ENCODE data around the gene NFKBIZ.

NFKBIZ gene

DNA sequence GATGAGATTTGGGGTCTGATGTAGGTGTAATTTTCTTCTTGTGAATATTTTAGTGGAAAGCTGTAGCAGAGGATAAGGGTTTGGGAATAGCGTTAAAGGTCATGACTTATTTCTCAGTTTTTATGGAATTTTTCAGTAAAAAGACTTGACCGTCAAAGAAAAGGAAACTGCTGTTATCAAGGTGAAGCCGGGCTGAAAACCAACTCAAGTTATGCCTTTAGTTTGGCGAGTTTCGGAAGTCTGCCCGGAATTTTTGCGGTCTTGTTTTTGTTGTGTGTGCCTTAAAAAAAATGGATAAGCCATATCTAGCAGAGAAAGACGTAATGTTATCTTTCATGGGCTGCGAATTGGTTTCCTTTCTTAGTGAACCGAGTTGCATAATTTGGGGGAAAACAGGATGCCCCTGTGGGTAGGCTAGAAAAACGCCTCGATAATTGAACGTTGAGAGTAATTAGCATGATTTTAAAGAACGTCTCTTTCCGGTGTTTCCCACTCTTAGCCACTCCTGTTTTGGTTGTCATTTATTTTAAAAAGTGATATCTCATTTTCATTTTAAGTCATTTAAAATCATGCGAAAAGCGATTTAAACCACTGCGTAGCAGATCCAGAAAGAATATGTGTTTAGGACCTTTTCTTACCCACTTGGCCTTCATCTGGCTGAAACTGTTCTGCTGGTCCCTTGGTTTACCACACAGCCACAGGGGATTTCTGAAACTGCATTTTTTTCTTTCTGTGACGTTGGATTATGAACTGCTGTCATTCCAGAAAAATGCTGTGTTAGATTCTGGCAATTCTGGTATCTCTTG, 1.1 kb downstream of the NFKBIZ start:
- H3K4me2 ChIP-seq (ENCODE audit: low read length, poor library complexity, severe bottlenecking) = no peak overlapping the region
- no peak overlapping the region for H2BK120ac ChIP-seq (ENCODE audit: low read depth, low read length)
- no peak overlapping the region for H3K4ac ChIP-seq (ENCODE audit: low read depth in 1 of 2, low read length in 2 of 2)
- H3K27me3 ChIP-seq (ENCODE audit: control insufficient read depth in 1 of 2, insufficient read depth in 1 of 2, low read length in 2 of 2) = no peaks in the 10 kb centered on the region
- H3K79me1 ChIP-seq (replicated peaks; ENCODE audit: low read length, poor library complexity, severe bottlenecking) = peaks cover 9% of the 10 kb centered on the region
- peak overlapping the region; percentile 92 to 96 for H3K4me3 ChIP-seq (ENCODE audit: insufficient read depth in 1 of 2, low read depth in 1 of 2, low read length in 2 of 2)
- H3K18ac ChIP-seq (ENCODE audit: low read depth in 1 of 2, low read length in 2 of 2) = peak overlapping the region in 1 of 2 experiments; percentile 87
- no peak overlapping the region for H2AK5ac ChIP-seq (ENCODE audit: low read length, severe bottlenecking)
- WGBS = 2% methylated on average over 13 of the region's 19 CpGs
- no peak overlapping the region for H2BK15ac ChIP-seq (ENCODE audit: low read depth, poor library complexity, severe bottlenecking)
- H3K27ac ChIP-seq (ENCODE audit: low read length, poor library complexity, severe bottlenecking) = peak overlapping the region; percentile 93
- no peak overlapping the region for H2BK12ac ChIP-seq (ENCODE audit: low read length in 2 of 2)
- peaks cover 7% of the 10 kb centered on the region for H3K4me1 ChIP-seq (ENCODE audit: control insufficient read depth, insufficient read depth, low read depth, low read length)
- peak overlapping the region in 1 of 2 experiments; percentile 98 for H3K23ac ChIP-seq (ENCODE audit: low read length in 2 of 2)
- DNase-seq = peak; percentile 77
- H3K9ac ChIP-seq (ENCODE audit: low read length) = peak overlapping the region; percentile 99
- H3K36me3 ChIP-seq (ENCODE audit: control insufficient read depth in 1 of 2, insufficient read depth in 2 of 2, low read depth in 1 of 2, low read length in 2 of 2) = peaks cover 11 to 38% of the 10 kb centered on the region in 2 experiments
- H3K9me3 ChIP-seq (ENCODE audit: control insufficient read depth, low read length) = no peaks in the 10 kb centered on the region
- peak overlapping the region; percentile 71 for H2BK5ac ChIP-seq (ENCODE audit: low read depth, low read length, poor library complexity, severe bottlenecking)
- H4K8ac ChIP-seq (ENCODE audit: low read length) = no peak overlapping the region
- no peak overlapping the region for H2AFZ ChIP-seq (ENCODE audit: low read depth, low read length)
- H3K14ac ChIP-seq (ENCODE audit: low read length in 2 of 2) = no peak overlapping the region
- H4K91ac ChIP-seq (ENCODE audit: low read length) = no peak overlapping the region

DNA sequence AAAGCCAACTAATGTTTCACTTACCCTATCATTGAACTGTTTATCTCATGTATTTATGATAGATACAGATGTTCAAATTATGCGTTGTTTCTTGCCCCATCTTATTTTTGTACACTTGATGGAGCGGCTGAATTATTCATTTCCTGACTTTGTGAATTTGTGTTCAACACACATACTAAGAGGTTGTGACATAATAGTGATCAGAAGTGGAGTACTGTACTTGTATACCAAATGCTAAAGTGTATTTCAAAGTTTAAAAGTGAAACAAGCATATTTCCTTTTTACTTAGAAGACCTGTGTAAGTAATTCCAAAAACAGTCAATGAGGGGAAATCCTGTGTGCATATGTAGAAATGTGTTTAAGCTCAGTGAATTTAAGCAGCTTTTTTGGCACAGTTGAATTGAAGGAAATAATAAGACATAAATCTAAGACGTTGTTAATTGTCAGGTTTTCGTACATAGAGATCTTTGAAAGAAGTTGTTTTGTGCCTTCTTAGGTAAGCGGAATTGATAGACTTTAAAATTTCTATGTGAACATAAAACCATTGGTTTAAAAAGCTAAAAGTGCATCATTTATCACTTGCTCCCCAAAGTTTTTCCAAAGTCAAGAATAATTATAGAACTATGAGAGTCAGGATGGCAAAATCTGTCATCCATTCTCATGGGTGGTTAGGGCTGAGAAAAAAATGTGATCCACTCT, 1.9 kb downstream of the NFKBIZ start:
- Histone ChIP-seq H4K8ac (ENCODE audit: low read length) (no peak overlapping the region), H3K4me3 (ENCODE audit: insufficient read depth in 1 of 2, low read depth in 1 of 2, low read length in 2 of 2) (peak overlapping the region; percentile 41 to 92), H2BK120ac (ENCODE audit: low read depth, low read length) (no peak overlapping the region), H3K4me2 (ENCODE audit: low read length, poor library complexity, severe bottlenecking) (peak overlapping the region; percentile 75), H2BK5ac (ENCODE audit: low read depth, low read length, poor library complexity, severe bottlenecking) (no peak overlapping the region), H2BK15ac (ENCODE audit: low read depth, poor library complexity, severe bottlenecking) (no peak overlapping the region), H3K4me1 (ENCODE audit: control insufficient read depth, insufficient read depth, low read depth, low read length) (peaks cover 7% of the 10 kb centered on the region), H3K36me3 (ENCODE audit: control insufficient read depth in 1 of 2, insufficient read depth in 2 of 2, low read depth in 1 of 2, low read length in 2 of 2) (peaks cover 11 to 45% of the 10 kb centered on the region in 2 experiments), H2BK12ac (ENCODE audit: low read length in 2 of 2) (no peak overlapping the region), H3K18ac (ENCODE audit: low read depth in 1 of 2, low read length in 2 of 2) (no peak overlapping the region), H4K91ac (ENCODE audit: low read length) (no peak overlapping the region), H3K27me3 (ENCODE audit: control insufficient read depth in 1 of 2, insufficient read depth in 1 of 2, low read length in 2 of 2) (no peaks in the 10 kb centered on the region), H2AFZ (ENCODE audit: low read depth, low read length) (no peak overlapping the region), H3K14ac (ENCODE audit: low read length in 2 of 2) (no peak overlapping the region), H3K79me1 (replicated peaks; ENCODE audit: low read length, poor library complexity, severe bottlenecking) (peaks cover 6% of the 10 kb centered on the region), H2AK5ac (ENCODE audit: low read length, severe bottlenecking) (no peak overlapping the region), H3K23ac (ENCODE audit: low read length in 2 of 2) (no peak overlapping the region), H3K9ac (ENCODE audit: low read length) (peak overlapping the region; percentile 99), H3K27ac (ENCODE audit: low read length, poor library complexity, severe bottlenecking) (peak overlapping the region; percentile 93), H3K9me3 (ENCODE audit: control insufficient read depth, low read length) (no peaks in the 10 kb centered on the region), H3K4ac (ENCODE audit: low read depth in 1 of 2, low read length in 2 of 2) (no peak overlapping the region)
- DNase-seq = peak; percentile 43
- 52% methylated on average over 3 of the region's 5 CpGs for WGBS

DNA sequence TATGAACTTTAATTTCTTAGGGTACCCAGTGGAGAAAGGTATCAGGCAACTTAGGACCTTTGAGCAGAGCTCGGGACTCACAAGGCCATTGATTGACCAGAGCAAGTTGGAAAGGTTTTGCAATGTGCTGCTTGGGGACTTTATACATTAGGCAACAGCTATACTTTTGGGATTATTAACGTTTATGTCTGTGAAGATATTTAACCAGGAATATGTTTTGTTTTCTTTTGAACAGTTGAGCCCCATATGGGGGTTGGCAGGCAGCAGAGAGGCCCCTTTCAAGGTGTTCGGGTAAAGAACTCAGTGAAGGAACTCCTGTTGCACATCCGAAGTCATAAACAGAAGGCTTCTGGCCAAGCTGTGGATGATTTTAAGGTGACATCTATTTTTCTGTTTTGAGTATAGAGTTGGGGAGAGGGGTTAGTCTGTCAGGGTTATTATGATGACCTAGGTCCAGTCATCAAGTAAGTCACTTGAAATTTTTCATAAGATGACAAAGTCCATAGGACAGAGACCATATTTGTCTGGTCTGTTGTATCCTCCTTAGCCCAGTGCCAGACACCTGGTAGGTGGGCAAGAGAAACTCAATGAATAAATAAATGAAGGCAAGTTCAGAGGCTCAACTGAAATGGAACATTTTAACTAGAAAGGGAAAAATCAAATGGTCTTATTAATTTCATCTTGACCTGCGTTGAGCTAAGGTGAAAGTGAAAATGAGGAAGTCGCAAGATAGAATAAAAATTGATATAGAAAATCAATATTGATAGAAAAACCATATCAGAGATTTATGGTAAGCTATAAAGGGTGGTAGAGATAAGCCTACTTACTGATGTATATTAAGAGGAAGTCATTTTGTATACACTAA, 2.8 kb downstream of the NFKBIZ start:
- Histone ChIP-seq H3K4ac (ENCODE audit: low read depth in 1 of 2, low read length in 2 of 2) (no peak overlapping the region), H3K79me1 (replicated peaks; ENCODE audit: low read length, poor library complexity, severe bottlenecking) (peaks cover 3% of the 10 kb centered on the region), H3K27me3 (ENCODE audit: control insufficient read depth in 1 of 2, insufficient read depth in 1 of 2, low read length in 2 of 2) (no peaks in the 10 kb centered on the region), H4K8ac (ENCODE audit: low read length) (no peak overlapping the region), H3K9ac (ENCODE audit: low read length) (peak overlapping the region; percentile 99), H2AFZ (ENCODE audit: low read depth, low read length) (no peak overlapping the region), H3K4me1 (ENCODE audit: control insufficient read depth, insufficient read depth, low read depth, low read length) (peaks cover 7% of the 10 kb centered on the region), H3K14ac (ENCODE audit: low read length in 2 of 2) (no peak overlapping the region), H2BK5ac (ENCODE audit: low read depth, low read length, poor library complexity, severe bottlenecking) (no peak overlapping the region), H2AK5ac (ENCODE audit: low read length, severe bottlenecking) (no peak overlapping the region), H3K23ac (ENCODE audit: low read length in 2 of 2) (no peak overlapping the region), H3K18ac (ENCODE audit: low read depth in 1 of 2, low read length in 2 of 2) (no peak overlapping the region), H4K91ac (ENCODE audit: low read length) (no peak overlapping the region), H3K4me2 (ENCODE audit: low read length, poor library complexity, severe bottlenecking) (peak overlapping the region; percentile 75), H3K36me3 (ENCODE audit: control insufficient read depth in 1 of 2, insufficient read depth in 2 of 2, low read depth in 1 of 2, low read length in 2 of 2) (peaks cover 14 to 53% of the 10 kb centered on the region in 2 experiments), H2BK12ac (ENCODE audit: low read length in 2 of 2) (no peak overlapping the region), H3K9me3 (ENCODE audit: control insufficient read depth, low read length) (no peaks in the 10 kb centered on the region), H2BK15ac (ENCODE audit: low read depth, poor library complexity, severe bottlenecking) (no peak overlapping the region), H2BK120ac (ENCODE audit: low read depth, low read length) (no peak overlapping the region), H3K27ac (ENCODE audit: low read length, poor library complexity, severe bottlenecking) (peak overlapping the region; percentile 93), H3K4me3 (ENCODE audit: insufficient read depth in 1 of 2, low read depth in 1 of 2, low read length in 2 of 2) (peak overlapping the region; percentile 50 to 92)
- DNase-seq = peak; percentile 59
- 93% methylated on average over 5 of the region's 6 CpGs for WGBS

Measured in mesenchymal stem cell (in vitro differentiated cells and primary cell).